Testis (tissue), 2 donors: ENCODE measurements around the gene GRK1.

Experiments
- CTCF ChIP-seq, 3 experiments: fragments of 450-650 bp in 2 of 3; fragments of 200-600 bp in 1 of 3; sonication (generic) in 1 of 3; IDR thresholded peaks; one replicate each; pipeline ENCODE4 v1.5.1; 2016 to 2019; ENCODE audit warnings: antibody characterized with exemption in 3 of 3, mild to moderate bottlenecking in 2 of 3, moderate library complexity in 1 of 3
- POLR2A ChIP-seq: fragments of 450-650 bp; IDR thresholded peaks from one replicate; pipeline ENCODE4 v1.6.1; 2017; ENCODE audit warnings: antibody characterized with exemption, mild to moderate bottlenecking, moderate library complexity

GRCh38 chr13:113748862-113749451 lies 81.9 kb downstream of the GRK1 start:
- TF ChIP-seq POLR2A, result no peak
- TF ChIP-seq CTCF (IDR thresholded peaks at IDR 0.05), result no peak
